Liver (tissue), 9 donors: Measurements from ENCODE around the gene ERI3. TPM values are rescaled to one million over a fixed set of nuclear protein-coding genes. Genes with fewer than 3 reads are reported as not detected.

ENCODE experiments used
- DNase-seq: peaks from one replicate; pipeline ENCODE4 v3.0.0-alpha.2; 2017; ENCODE audit warnings: low spot score
- H3K27ac ChIP-seq, 2 donors: one replicate each; pipeline ENCODE4 v1.7.0; 2013; ENCODE audit warnings: inconsistent platforms in 2 of 2, low read length in 2 of 2, control low read depth in 1 of 2, low read depth in 1 of 2, mild to moderate bottlenecking in 1 of 2
- H3K27me3 ChIP-seq, 4 donors: one replicate each; pipeline versions ENCODE4 v1.6.1 to v1.7.0; 2013; ENCODE audit warnings: low read length in 3 of 4, inconsistent platforms in 1 of 4, mild to moderate bottlenecking in 1 of 4, moderate library complexity in 1 of 4; ENCODE audit not compliant: control insufficient read depth in 4 of 4, insufficient read depth in 4 of 4
- H3K36me3 ChIP-seq, 4 donors: one replicate each; pipeline versions ENCODE4 v1.6.1 to v1.7.0; 2013; ENCODE audit warnings: low read length in 3 of 4, mild to moderate bottlenecking in 3 of 4, low read depth in 1 of 4, moderate library complexity in 1 of 4; ENCODE audit not compliant: control insufficient read depth in 4 of 4, insufficient read depth in 3 of 4
- H3K4me1 ChIP-seq, 4 donors: one replicate each; pipeline versions ENCODE4 v1.6.1 to v1.7.0; 2013; ENCODE audit warnings: low read length in 3 of 4, mild to moderate bottlenecking in 3 of 4, moderate library complexity in 1 of 4; ENCODE audit not compliant: control insufficient read depth in 4 of 4, insufficient read depth in 4 of 4
- H3K4me3 ChIP-seq, 3 donors: one replicate each; pipeline versions ENCODE4 v1.6.1 to v1.7.0; 2013; ENCODE audit warnings: low read length in 3 of 3, control low read depth in 1 of 3, low read depth in 1 of 3, mild to moderate bottlenecking in 1 of 3
- H3K9ac ChIP-seq, 2 donors: one replicate each; pipeline ENCODE4 v1.7.0; 2013; ENCODE audit warnings: low read length in 2 of 2, mild to moderate bottlenecking in 2 of 2, moderate library complexity in 2 of 2, control low read depth in 1 of 2, low read depth in 1 of 2
- H3K9me3 ChIP-seq, 4 donors: one replicate each; pipeline versions ENCODE4 v1.6.1 to v1.7.0; 2013; ENCODE audit warnings: low read length in 3 of 4; ENCODE audit not compliant: control insufficient read depth in 4 of 4
- ATF3 ChIP-seq: IDR thresholded peaks from 2 replicates; pipeline ENCODE4 v1.6.1; 2016; ENCODE audit warnings: antibody characterized with exemption
- CTCF ChIP-seq: fragments of 150-350 bp; IDR thresholded peaks from 2 replicates; pipeline ENCODE4 v1.5.1; 2017; ENCODE audit warnings: improper control_type of control experiment, low read depth, low read length; ENCODE audit not compliant: missing input control
- FOXA1 ChIP-seq: IDR thresholded peaks from 2 replicates; pipeline ENCODE4 v1.6.1; 2016; ENCODE audit warnings: antibody characterized with exemption
- FOXA2 ChIP-seq: IDR thresholded peaks from 2 replicates; pipeline ENCODE4 v1.6.1; 2016; ENCODE audit warnings: antibody characterized with exemption
- GABPA ChIP-seq, 2 donors: IDR thresholded peaks in 1 of 2; conservative IDR thresholded peaks in 1 of 2; 2 replicates each; pipeline ENCODE4 v1.6.1; 2016; ENCODE audit warnings: antibody characterized with exemption in 2 of 2, mild to moderate bottlenecking in 1 of 2, moderate library complexity in 1 of 2
- HNF4A ChIP-seq, 2 donors: conservative IDR thresholded peaks; 2 replicates each; pipeline ENCODE4 v1.6.1; 2016; ENCODE audit warnings: antibody characterized with exemption in 2 of 2, mild to moderate bottlenecking in 2 of 2
- HNF4G ChIP-seq: IDR thresholded peaks from 2 replicates; pipeline ENCODE4 v1.6.1; 2016; ENCODE audit warnings: antibody characterized with exemption
- MAX ChIP-seq: IDR thresholded peaks from 2 replicates; pipeline ENCODE4 v1.6.1; 2016; ENCODE audit warnings: antibody characterized with exemption
- NR2F2 ChIP-seq: IDR thresholded peaks from 2 replicates; pipeline ENCODE4 v1.6.1; 2016; ENCODE audit warnings: antibody characterized with exemption
- RAD21 ChIP-seq, 2 donors: IDR thresholded peaks; 2 replicates each; pipeline ENCODE4 v1.6.1; 2016; ENCODE audit warnings: antibody characterized with exemption in 2 of 2, mild to moderate bottlenecking in 2 of 2
- REST ChIP-seq: IDR thresholded peaks from 2 replicates; pipeline ENCODE4 v1.6.1; 2016; ENCODE audit warnings: antibody characterized with exemption, mild to moderate bottlenecking
- RXRA ChIP-seq, 2 donors: IDR thresholded peaks; 2 replicates each; pipeline ENCODE4 v1.6.1; 2017 to 2018; ENCODE audit warnings: antibody characterized with exemption in 2 of 2, mild to moderate bottlenecking in 1 of 2
- SP1 ChIP-seq: IDR thresholded peaks from 2 replicates; pipeline ENCODE4 v1.6.1; 2018; ENCODE audit warnings: antibody characterized with exemption, mild to moderate bottlenecking
- TAF1 ChIP-seq: conservative IDR thresholded peaks from 2 replicates; pipeline ENCODE4 v1.6.1; 2016; ENCODE audit warnings: antibody characterized with exemption, mild to moderate bottlenecking
- YY1 ChIP-seq: IDR thresholded peaks from 2 replicates; pipeline ENCODE4 v1.6.1; 2016; ENCODE audit warnings: antibody characterized with exemption, mild to moderate bottlenecking
- ZBTB33 ChIP-seq: IDR thresholded peaks from 2 replicates; pipeline ENCODE4 v1.6.1; 2016; ENCODE audit warnings: antibody characterized with exemption
- WGBS: extraction: QIAGEN DNeasy Blood & Tissue Kit; methylation state at CpG from one replicate; pipeline ENCODE4 v1.1.7; 2013; 5-methylcytosine and 5-hydroxymethylcytosine counted together
- polyA plus RNA-seq, 2 donors: library from polyadenylated mRNA; stranded (reverse) in 1 of 2; unstranded in 1 of 2; fragments of 200-250 nt in 1 of 2; fragments of >200 nt in 1 of 2; fragmentation: Nextera tagmentation in 1 of 2; extraction: Ambion mirVana in 1 of 2; gene quantifications; one replicate each; pipeline versions ENCODE4 v1.2.1 to v1.2.3, GENCODE V29; 2013 to 2015
- total RNA-seq, 2 donors: library from RNA; depleted of rRNA; stranded (reverse); fragments of >200 nt; gene quantifications; one replicate each; pipeline ENCODE4 v1.2.3, GENCODE V29; 2014
- donor health status: healthy.
- donor health status: healthy.
- donor health status: healthy.
- donor health status: healthy.
- donor health status: healthy.

Gene ERI3
- total and polyA plus RNA-seq, 4 donors: 15.7 to 23.8 (median 21.3) TPM

GRCh38 chr1:44259090-44259489 is 96.0 kb downstream of the ERI3 start:
- TF ChIP-seq ZBTB33 (no peak), FOXA2 (no peak), HNF4A (conservative IDR thresholded peaks at IDR 0.05) (no peak), HNF4G (no peak), RAD21 (IDR thresholded peaks at IDR 0.05) (no peak), TAF1 (no peak), RXRA (IDR thresholded peaks at IDR 0.05) (no peak), NR2F2 (no peak), CTCF (no peak), FOXA1 (no peak), GABPA (IDR thresholded peaks at IDR 0.05 in 1 of 2, conservative IDR thresholded peaks at IDR 0.05 in 1 of 2) (no peak), SP1 (no peak), ATF3 (no peak), REST (no peak), MAX (no peak), YY1 (no peak)
- Histone ChIP-seq H3K36me3 (no peaks in the 10 kb centered on the region), H3K9me3 (no peaks in the 10 kb centered on the region), H3K27me3 (no peaks in the 10 kb centered on the region), H3K27ac (no peak overlapping the region), H3K9ac (no peak overlapping the region), H3K4me1 (no peaks in the 10 kb centered on the region), H3K4me3 (no peak overlapping the region)
- DNase-seq: no peak
- 96% methylated on average over 2 of the region's 2 CpGs for WGBS
